UCSD-AML1 (cell line): ENCODE results near the gene AKAP6.

Experiments
- DNase-seq: peaks from one replicate; lab custom pipeline; 2025; ENCODE audit not compliant: unreplicated experiment; lab: John Stamatoyannopoulos, UW

Gene AKAP6, protein sequence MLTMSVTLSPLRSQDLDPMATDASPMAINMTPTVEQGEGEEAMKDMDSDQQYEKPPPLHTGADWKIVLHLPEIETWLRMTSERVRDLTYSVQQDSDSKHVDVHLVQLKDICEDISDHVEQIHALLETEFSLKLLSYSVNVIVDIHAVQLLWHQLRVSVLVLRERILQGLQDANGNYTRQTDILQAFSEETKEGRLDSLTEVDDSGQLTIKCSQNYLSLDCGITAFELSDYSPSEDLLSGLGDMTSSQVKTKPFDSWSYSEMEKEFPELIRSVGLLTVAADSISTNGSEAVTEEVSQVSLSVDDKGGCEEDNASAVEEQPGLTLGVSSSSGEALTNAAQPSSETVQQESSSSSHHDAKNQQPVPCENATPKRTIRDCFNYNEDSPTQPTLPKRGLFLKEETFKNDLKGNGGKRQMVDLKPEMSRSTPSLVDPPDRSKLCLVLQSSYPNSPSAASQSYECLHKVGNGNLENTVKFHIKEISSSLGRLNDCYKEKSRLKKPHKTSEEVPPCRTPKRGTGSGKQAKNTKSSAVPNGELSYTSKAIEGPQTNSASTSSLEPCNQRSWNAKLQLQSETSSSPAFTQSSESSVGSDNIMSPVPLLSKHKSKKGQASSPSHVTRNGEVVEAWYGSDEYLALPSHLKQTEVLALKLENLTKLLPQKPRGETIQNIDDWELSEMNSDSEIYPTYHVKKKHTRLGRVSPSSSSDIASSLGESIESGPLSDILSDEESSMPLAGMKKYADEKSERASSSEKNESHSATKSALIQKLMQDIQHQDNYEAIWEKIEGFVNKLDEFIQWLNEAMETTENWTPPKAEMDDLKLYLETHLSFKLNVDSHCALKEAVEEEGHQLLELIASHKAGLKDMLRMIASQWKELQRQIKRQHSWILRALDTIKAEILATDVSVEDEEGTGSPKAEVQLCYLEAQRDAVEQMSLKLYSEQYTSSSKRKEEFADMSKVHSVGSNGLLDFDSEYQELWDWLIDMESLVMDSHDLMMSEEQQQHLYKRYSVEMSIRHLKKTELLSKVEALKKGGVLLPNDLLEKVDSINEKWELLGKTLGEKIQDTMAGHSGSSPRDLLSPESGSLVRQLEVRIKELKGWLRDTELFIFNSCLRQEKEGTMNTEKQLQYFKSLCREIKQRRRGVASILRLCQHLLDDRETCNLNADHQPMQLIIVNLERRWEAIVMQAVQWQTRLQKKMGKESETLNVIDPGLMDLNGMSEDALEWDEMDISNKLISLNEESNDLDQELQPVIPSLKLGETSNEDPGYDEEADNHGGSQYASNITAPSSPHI (N-terminal part only)

DNA sequence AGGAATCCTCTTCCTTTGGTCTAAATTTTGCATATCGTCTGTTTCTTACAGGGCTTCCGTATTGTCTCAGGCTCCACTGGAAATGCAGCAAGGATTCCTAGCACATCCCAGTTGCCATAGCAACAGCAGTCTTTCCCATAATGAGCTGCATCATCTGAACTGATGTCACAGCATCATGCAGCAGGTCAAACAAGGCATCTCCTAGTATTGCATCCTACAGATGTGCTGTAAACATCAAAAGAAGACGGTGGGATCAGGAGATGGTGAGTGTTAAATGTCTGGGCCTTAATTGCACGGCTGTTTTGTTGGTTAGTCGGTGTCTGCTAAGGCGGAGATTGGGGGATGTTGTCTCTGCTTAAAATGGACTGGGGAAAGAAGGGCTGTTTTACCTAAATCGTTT is at the start of gene AKAP6:
TSS of gene AKAP6 (plus strand) at position 153 of the 400 bp plus-strand sequence. CDS start 104,196 bp downstream, outside the sequence.
- no peak for DNase-seq

DNA sequence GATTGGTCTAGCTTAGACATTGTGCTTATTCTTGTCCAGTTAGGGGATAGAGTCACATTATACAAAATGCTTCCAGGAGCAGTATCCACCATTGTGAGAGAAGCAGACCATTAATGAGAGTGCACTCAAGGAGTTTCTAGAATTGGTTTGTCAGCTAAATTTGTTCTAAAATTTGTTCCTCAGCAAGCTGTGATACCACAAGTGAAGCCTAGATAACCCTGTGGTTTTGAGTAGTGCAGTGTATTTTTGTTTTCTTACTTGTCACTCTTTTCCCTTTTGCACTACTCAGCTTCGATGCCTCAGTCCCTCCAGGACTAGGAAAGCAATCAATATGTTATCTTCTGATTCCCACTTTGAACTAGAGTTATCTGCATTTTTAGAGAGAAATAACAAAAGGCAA is 42.5 kb upstream of the AKAP6 start:
- DNase-seq: no peak

DNA sequence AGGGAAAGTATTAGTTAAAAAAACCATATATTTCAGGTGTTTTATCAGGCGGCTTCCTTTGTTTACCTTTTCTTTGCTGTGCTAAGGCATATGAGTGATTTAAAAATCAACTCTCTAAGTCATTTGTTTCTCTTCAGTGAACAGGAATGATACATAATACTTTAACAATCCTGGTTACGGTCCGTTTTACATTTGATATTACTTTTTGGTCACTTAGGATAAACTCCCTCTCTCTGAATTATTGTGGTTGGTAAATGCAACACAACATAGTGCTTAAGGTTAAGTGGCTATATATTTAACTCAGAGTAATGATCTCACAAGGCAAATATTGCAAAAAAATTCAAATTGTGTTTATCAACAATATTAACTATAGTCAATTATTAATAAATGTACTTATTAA is 32.7 kb upstream of the AKAP6 start:
- DNase-seq: no peak

DNA sequence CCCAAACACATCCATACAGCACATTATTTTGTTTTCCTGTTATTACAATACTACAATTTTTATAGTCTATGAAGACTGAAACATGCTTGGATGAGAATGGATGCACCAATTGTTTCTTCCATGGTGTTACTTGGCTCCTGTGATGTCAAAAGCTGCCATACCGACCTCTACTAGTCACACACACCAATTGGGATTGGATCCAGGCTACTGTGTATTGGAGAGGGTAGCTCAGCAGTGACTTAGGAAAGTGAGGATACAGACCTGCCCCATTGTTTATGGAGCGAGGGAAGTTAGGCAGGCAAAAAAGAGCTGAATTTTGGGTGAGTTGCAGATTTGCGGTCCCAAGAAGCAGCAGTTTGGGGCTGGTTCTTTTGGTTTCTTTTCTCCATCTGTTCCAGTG is 30.8 kb upstream of the AKAP6 start:
- no peak for DNase-seq

DNA sequence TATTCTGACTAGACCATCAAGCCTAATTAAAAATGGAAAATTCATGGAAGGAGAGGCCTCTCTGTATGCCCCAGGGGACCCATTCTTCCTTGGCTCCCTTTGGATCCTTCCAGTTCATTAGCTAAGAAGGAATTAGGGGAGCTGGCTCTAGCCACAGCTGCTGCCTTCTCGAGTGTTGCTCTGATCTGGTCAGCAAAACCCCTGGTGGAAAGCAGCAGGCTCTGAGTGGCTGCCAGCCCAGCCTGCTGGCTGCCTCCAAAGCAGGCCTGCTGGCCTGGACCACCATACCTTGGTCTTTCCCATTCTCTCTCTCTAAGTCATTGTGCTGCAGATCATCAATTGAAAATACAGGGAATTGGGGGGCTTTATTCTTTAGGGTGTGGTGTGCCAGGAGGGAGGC is 29.0 kb upstream of the AKAP6 start:
- no peak for DNase-seq

DNA sequence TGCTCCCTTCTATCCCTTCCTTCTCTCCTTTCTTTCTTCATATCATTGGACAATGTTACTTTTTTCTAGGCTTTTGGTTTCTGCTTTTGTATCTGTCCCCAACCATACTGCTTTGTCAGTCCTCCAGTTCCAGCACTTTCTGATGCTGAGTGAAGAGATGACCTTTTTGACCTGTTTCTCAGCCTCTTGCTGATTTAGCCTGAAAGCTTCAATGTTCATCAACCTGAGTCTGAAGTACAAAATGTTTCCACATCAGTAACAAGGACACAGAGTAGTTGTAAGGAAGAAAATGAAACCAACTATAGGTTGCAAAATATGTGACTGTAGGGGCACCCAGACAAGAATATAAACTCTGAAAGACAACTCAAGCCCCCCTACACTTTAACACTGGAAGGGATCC is 25.2 kb upstream of the AKAP6 start:
- DNase-seq: no peak

DNA sequence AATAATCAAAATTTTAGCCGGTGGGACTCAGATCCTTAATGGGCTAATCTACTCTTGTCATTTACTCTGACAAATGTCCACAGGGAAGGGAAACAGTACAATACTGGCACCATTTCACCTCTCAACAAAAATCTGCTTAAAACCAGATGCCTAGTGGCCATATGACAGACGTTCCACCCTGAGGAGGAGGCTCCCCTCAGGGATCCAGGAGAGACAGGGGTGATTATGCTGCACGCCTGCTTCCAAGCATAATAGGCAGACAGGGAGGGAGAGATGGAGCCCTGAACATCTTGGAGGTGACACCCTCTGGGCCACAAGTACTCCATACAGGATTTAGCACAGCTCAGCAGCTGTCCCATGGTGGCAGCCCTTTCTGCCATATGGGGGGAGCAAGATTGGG is 24.8 kb upstream of the AKAP6 start:
- DNase-seq: no peak

DNA sequence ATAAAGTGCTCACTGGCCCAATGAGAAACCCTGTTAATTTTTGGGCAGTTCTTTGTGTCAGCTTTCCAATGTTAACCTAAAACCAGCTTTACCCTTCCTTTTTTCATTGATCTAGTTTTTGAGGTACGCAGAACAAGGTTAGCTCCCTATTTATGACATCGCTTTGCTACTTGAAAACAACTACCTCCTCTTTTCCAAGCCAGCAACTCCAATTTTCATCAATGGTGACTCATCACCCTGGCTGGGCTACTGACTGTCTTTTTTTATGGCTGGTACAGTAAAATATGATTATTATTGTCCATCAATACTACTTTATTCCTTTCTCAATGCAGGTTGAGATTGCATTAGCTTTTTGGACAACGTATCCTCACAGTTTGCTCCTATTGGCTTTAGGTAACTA is 22.5 kb upstream of the AKAP6 start:
- no peak for DNase-seq

DNA sequence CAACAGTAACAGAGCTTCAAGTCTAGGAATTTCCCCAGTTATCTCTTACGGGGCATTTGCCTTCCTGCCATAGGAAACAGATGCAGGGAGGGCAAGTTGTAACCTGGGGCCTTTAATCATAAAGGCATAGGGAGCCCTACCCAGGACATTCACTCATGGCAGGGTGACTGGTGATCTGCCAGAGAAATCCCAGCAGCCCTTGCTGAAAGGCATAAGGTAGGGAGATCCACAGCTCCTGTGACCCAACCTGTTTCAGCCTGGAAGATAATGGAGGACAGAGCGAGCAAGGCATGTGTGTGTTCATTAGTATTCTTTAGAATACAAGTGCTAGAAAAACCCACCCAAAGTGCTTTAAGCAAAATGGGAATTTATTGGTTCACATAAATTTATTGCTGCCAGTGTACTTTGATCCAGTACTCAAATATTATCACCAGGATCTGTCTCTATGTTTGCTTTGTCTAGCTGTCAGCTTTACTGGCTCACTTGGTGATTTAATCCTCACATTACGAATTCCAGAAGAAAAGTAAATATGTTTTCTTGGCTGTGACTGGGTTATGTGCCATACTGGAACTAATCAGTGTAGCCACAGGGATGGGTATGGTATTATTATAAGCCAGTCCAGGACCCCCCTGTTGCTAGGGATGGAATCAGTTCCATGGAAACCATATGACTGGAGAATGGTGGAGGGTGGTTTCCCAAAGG is 21.1 kb upstream of the AKAP6 start:
- no peak for DNase-seq

DNA sequence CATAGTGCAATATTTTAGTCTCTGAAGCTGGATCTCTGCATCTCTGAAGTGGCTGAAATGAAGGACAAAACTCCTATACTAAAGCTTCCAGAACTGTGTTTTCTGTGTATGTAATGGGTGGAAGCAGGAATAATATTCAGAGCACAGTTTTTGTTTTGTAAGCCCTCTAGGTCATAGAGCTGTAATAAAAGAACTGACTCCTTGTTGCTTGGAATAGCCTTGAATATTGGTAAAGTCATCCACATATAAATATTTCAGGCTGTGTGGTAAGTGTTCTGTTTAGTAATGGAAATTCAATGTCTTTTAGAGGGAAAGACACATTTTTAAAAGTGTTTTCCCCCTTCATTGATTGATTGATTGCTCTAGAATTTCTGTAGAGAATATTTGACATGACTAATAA is 18.2 kb upstream of the AKAP6 start:
- DNase-seq: no peak

DNA sequence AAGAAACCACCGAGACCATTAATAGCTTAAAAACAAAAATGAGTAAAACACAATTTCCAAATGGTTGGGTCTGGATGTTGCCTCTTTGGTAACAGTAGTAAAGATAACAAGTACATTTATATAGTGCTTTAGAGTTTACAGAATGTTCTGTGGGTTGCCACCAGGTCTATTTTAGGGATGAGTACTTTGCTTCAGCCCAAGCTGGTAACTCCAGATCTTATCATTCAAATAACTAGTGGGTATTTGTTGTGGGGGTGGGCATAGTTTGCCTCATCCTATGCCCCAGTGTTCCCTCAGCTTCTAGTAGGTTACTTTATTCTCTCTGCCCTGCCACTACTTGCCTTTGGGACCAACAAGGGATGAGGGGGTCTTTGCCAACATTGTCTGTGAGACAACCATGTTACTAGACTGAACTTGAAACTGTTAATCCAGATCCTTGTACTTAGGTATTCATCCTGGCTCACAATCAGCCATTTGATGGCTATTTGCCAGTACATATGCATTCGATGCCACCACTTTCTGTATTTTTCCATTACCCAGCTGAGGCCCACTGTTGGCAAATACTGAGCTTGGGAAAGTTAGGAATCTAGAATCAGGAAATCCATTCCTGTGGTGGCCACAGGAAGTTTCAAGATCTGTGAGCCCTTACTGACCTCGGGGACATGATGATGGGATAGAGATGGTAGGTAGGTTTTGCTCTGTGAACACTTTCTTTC is 17.6 kb upstream of the AKAP6 start:
- DNase-seq: no peak

DNA sequence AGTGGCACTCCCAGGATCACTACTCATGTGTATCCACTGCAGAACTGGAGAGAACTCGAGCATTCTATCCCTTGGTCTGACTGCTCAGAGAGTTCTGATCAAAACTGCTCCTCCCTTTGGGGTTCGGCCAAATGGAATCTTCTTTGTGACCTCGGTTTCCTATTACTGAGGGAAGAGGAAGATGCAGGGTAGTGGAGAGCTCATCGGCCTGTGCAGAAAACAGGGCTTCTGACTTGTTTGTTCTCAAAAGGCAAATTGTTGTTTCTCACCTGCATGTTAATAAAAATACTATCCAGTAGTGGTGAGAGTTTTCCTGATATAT is 17.1 kb upstream of the AKAP6 start:
- no peak for DNase-seq

DNA sequence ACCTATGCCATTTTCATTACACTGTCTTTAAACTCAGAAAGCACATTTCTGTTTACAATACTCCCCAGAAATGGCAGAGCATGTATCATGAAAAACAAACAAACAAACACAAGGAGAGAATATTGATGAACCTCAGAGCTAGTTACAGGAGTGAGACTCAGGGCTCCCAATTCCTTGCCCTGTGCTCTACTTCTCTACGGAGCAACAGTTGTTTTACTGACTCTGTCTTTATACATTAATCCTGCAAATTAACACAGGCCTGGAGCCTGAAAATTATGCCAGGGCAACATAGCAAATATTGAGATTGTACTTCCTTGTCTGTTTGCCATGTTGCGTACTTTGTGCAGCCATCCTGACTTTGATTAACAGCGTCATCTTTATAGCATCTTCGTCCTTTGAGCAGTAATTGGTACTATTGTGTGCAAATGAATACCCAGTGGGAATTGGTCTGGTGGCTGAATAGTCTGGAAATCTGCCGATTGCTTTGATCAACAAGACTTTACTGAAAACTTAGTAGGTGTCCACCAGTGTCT is 15.2 kb upstream of the AKAP6 start:
- no peak for DNase-seq

DNA sequence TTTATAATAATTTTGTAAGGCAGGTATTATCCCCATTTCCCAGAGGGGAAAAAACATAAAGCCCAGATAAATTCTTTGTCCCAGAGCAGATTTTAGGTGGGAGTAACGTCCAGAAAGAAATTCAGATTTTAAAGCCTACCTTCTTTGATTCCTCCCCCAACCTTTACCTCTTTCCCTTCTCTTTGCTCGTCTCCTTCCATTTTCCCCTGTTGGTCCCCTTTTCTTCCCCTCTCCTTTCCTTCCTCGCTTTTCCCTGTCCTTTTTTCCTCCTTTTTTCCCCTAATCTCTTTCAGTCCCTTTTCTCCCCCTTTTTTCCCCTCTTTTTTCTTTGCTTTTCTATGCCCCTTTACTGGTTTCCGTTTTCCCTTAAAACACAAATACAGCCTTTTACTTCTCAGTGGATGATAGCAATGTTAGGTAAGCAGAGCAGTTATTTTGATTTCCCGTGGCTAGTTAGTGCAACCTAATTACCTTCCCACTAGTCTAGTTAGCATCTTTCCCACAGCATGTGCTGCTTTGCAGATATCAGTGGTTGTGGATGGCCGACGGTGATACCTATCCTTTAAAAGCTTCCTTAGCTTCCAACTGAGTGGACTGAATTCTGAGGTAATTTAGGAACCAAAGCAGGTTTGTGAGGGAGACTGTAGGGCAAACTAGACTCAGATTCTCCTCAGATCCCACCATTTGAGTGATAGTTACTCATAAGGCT is 10.9 kb upstream of the AKAP6 start:
- DNase-seq: no peak

DNA sequence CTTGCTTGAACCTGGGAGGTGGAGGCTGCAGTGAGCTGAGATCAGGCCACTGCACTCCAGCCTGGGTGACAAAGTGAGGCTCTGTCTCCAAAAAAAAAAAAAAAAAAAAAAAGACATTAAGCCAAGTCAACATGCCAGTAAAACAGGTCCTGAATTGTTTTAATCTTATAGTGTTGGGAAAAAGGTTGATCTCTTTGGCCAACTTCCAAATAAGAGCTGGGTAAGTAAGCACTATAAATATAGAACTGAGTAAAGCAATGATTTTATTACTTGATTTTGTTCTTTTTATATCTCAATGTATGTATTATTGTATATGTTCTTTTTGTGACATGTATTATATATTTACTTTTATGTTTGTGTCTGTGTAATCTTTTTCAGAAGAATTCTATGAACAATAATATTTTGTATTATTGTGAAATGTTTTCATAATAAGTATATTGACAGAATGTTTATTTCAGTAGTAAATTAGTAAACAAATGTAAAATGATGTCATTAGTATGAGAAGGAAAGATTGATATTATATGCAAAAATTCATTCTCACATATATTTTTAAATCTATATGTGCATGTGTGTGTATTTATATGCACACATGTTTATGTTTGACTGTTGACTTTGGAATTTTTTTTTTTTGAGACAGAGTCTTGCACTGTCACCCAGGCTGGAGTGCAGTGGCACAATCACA is 9.6 kb upstream of the AKAP6 start:
- DNase-seq: no peak

DNA sequence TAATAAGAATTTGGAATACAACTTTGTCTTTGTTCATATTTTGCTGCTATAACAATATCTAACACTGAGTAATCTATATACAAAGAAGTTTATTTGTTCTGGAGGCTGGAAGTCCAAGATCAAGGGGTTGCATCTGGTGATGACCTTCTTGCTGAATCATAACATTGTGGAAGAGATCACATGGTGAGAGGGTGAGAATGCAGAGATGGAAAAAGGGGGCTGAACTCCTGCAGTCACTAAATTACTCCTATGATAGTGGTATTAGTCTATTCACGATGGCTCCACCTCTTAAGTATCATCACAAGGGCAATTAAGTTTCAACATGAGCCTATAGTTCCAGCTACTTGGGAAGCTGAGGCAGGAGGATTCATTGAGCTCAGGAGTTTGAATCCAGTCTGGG is 4.5 kb upstream of the AKAP6 start:
- DNase-seq: no peak

DNA sequence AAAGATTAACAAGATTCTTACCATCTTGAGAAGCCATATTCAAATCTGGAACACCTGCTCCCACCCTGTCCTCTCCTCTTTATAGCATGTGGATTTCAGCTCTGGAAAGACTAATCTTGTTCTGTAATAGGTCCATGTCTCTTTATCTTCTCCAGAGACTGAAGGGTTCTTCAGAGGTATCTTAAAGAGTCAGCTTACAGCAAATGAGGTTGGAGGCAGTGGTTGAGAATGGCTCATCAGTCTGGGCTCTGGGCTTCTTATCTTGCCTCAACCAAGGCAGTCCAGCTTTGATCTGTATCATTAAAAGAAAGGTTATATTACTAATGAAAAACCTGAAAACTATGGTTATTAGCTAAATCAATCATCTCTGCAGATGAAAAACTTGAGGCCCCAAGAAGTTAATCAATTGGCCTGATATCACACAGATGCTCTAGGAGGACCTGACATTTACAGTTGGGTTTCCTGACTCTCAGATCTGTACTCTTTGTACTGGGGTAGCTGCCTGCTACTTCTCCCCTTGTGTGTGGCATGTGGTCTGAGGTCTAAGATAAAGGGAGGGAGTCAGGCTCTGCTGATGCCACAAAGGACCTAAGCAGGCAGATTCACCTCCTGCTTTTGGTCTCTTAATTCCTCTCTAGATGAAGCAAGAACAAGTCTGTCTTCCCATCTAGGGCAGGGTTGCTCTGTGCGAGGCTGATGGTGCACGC is 1.7 kb upstream of the AKAP6 start:
- DNase-seq: no peak

DNA sequence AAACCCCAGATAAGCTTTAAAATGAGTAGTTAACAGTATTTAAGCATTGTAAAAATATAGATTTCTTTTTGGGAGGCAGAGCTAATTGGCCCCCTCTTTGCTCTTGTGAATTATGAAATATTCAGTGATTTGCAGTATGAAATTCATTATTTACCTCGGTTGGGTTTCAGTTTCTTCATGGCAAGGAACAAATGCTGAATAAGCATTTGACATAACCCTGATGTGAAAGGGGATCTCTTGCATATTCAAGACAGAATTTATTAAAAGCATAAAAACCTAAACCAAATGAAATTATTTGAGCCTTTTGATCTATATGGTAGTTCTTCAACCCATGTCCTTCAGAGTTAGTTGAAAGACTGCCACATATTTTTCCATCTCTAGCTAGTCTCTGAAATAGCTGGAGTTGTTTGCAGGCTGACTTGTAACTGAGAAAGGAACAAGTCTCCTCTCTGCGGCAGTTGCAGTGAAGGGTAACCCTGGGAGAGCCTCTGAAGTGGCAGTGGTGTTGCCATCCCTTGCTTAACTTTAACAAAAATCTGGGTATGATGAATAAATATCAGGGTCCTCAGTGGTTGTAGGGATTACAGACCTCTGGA is 690 bp downstream of the AKAP6 start:
- no peak for DNase-seq
